Lung (tissue), 13 donors: ENCODE results near the gene CYP20A1. TPM values are rescaled to one million over a fixed set of nuclear protein-coding genes. Genes with fewer than 3 reads are reported as not detected.

Experiments used
- ATAC-seq: fragments of 200-7000 bp; cut with Tn5 transposase; one replicate; pipeline ENCODE4 v1.9.1; 2020; ENCODE audit warnings: moderate number of reproducible peaks; ENCODE audit not compliant: insufficient read depth, low FRiP score
- DNase-seq, 3 donors: peaks; one replicate each; pipeline ENCODE4 v3.0.0-alpha.2; 2013 to 2017
- H3K27ac ChIP-seq, 2 donors: one replicate each; pipeline ENCODE4 v1.5.1; 2013; ENCODE audit warnings: mild to moderate bottlenecking in 2 of 2, moderate library complexity in 2 of 2, control low read depth in 1 of 2, inconsistent platforms in 1 of 2, low read depth in 1 of 2, low read length in 1 of 2
- H3K27me3 ChIP-seq, 3 donors: one replicate each; pipeline ENCODE4 v1.5.1; 2013; ENCODE audit warnings: low read length in 2 of 3; ENCODE audit not compliant: control insufficient read depth in 3 of 3, insufficient read depth in 3 of 3
- H3K36me3 ChIP-seq, 4 donors: one replicate each; pipeline ENCODE4 v1.5.1; 2013; ENCODE audit warnings: low read length in 4 of 4, mild to moderate bottlenecking in 1 of 4, moderate library complexity in 1 of 4; ENCODE audit not compliant: control insufficient read depth in 4 of 4, insufficient read depth in 4 of 4
- H3K4me1 ChIP-seq, 5 donors: one replicate each; pipeline ENCODE4 v1.5.1; 2013; ENCODE audit warnings: low read length in 5 of 5, mild to moderate bottlenecking in 2 of 5, moderate library complexity in 1 of 5; ENCODE audit not compliant: control insufficient read depth in 5 of 5, insufficient read depth in 5 of 5
- H3K4me3 ChIP-seq: one replicate; pipeline ENCODE4 v1.5.1; 2013; ENCODE audit warnings: mild to moderate bottlenecking, control low read depth, moderate library complexity
- H3K9ac ChIP-seq, 2 donors: one replicate each; pipeline ENCODE4 v1.5.1; 2013; ENCODE audit warnings: low read length in 2 of 2, control low read depth in 1 of 2; ENCODE audit not compliant: insufficient read depth in 1 of 2
- H3K9me3 ChIP-seq, 4 donors: one replicate each; pipeline ENCODE4 v1.5.1; 2013; ENCODE audit warnings: low read length in 3 of 4, mild to moderate bottlenecking in 1 of 4, moderate library complexity in 1 of 4; ENCODE audit not compliant: control insufficient read depth in 4 of 4, insufficient read depth in 3 of 4
- WGBS, 2 donors: extraction: QIAGEN DNeasy Blood & Tissue Kit; methylation state at CpG; one replicate each; pipeline ENCODE4 v1.1.7; 2013; 5-methylcytosine and 5-hydroxymethylcytosine counted together
- polyA plus RNA-seq, 2 donors: library from polyadenylated mRNA; stranded (reverse); fragments of 200-250 nt; gene quantifications; one replicate each; pipeline ENCODE4 v1.2.1, GENCODE V29; 2013
- small RNA-seq: library from RNA; depleted of rRNA; stranded (forward); fragments of <200 nt; gene quantifications from one replicate; pipeline ENCODE3, GENCODE V24; 2014; ENCODE audit warnings: low replicate concordance
- total RNA-seq, 2 donors: library from RNA; depleted of rRNA in 1 of 2; stranded (reverse); fragments of >200 nt in 1 of 2; gene quantifications; one replicate each; pipeline ENCODE4 v1.2.1, GENCODE V29; 2014 to 2021
- TF ChIP-seq, protein P1 (sequence below): IDR thresholded peaks from 2 replicates; pipeline ENCODE4 v1.5.1; 2012; ENCODE audit warnings: mild to moderate bottlenecking; ENCODE audit errors: control extremely low read depth, extremely low read depth
- donor health status: control.
- donor health status: control.
- donor health status: Bipolar disorder and iron deficiency.
- donor health status: healthy.
- donor health status: DM: yes; HTN: yes; CAD: no.

The CYP20A1 gene
- total and polyA plus RNA-seq, 4 donors = 10.9 to 31.5 (median 21.0) TPM

DNA sequence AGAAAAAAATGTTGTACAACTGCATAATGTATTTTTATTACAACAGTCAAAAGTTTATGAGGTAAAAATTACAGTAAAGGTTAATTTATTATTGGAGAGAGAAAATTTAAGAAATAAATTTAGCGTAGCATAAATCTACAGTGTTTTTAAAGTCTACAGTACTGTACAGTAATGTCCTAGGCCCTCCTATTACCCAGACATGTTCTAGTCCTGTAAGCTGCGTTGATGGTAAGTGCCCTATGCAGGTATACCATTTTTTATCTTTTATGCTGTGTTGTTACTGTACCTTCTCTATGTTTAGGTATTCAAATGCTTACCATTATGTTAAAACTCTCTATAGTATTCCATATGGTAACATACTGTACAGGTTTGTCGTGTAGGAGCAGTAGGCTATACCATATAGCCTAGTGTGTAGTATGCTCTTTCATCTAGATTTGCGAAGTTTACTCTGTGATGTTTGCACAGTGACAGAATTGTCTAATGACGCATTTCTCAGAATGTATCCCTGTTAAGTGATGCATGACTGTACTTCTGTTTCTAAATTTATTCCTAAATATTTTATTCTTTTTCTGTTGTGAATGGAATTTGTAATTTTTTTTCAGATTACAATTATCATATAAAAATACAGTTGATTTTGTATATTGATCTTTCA lies 113.9 kb downstream of the CYP20A1 start:
- ATAC-seq (no peak), DNase-seq (no peak)
- no peaks in the 10 kb centered on the region for H3K27me3 ChIP-seq
- no peak overlapping the region for H3K27ac ChIP-seq
- peaks cover 0 to 6% (median 2%) of the 10 kb centered on the region in 4 donors for H3K36me3 ChIP-seq
- H3K4me1 ChIP-seq = peaks cover 0 to 9% (median 0%) of the 10 kb centered on the region in 5 donors
- H3K4me3 ChIP-seq = no peak overlapping the region
- 87 to 93% methylated on average over 5 of the region's 5 CpGs for WGBS, 2 donors
- TF ChIP-seq, protein P1, sequence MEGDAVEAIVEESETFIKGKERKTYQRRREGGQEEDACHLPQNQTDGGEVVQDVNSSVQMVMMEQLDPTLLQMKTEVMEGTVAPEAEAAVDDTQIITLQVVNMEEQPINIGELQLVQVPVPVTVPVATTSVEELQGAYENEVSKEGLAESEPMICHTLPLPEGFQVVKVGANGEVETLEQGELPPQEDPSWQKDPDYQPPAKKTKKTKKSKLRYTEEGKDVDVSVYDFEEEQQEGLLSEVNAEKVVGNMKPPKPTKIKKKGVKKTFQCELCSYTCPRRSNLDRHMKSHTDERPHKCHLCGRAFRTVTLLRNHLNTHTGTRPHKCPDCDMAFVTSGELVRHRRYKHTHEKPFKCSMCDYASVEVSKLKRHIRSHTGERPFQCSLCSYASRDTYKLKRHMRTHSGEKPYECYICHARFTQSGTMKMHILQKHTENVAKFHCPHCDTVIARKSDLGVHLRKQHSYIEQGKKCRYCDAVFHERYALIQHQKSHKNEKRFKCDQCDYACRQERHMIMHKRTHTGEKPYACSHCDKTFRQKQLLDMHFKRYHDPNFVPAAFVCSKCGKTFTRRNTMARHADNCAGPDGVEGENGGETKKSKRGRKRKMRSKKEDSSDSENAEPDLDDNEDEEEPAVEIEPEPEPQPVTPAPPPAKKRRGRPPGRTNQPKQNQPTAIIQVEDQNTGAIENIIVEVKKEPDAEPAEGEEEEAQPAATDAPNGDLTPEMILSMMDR = no peak
- H3K9me3 ChIP-seq = no peaks in the 10 kb centered on the region
- no peak overlapping the region for H3K9ac ChIP-seq

DNA sequence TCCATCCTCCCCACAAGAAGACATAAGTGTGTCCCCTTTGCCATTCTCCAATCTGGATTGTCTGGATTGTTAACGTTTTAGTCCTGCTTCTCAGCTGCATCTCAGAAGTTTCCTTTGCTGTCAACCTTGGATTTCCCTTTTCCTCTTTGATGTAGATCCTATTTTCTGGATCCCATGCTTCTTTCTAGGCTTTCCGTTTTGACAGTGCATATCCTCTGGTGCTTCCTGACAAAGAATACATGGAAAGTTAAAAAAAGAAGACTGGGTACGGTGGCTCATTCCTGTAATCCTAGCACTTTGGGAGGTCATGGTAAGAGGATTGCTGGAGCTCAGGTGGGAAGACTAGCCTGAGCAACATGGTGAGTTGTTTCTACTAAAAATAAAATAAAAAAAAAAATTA lies 116.1 kb downstream of the CYP20A1 start:
- Histone ChIP-seq H3K9me3 (no peaks in the 10 kb centered on the region), H3K27me3 (no peaks in the 10 kb centered on the region), H3K4me1 (peaks cover 0 to 7% (median 0%) of the 10 kb centered on the region in 5 donors), H3K27ac (no peak overlapping the region), H3K4me3 (no peak overlapping the region), H3K9ac (no peak overlapping the region), H3K36me3 (peaks cover 0 to 7% (median 4%) of the 10 kb centered on the region in 4 donors)
- ATAC-seq (no peak), DNase-seq (no peak)
- TF ChIP-seq, protein P1 = no peak
- WGBS, 2 donors = 68 to 79% methylated on average over 3 of the region's 3 CpGs

Small RNAs within 50 kb of the gene (small RNA-seq; reads per million reads assigned to genes)
- not detected for gene RN7SL670P

Other genes starting within 250 kb of the CYP20A1 start
- 100 to 1,000 TPM in 1 of 2 donors, 10 to 100 TPM in 1; 44.3 to 138 TPM for gene NBEAL1, start 224.1 kb upstream of the CYP20A1 start, total RNA-seq
- 1 to 10 TPM; 5.9 to 6.3 TPM for gene NBEAL1, start 224.1 kb upstream of the CYP20A1 start, polyA plus RNA-seq
- gene ABI2, start 89.4 kb downstream of the CYP20A1 start, total RNA-seq = 10 to 100 TPM; 39.4 to 68.1 TPM
- gene ABI2, start 89.4 kb downstream of the CYP20A1 start, polyA plus RNA-seq = 10 to 100 TPM; 11.7 to 13.2 TPM